GM12875 (cell line): ENCODE measurements around the gene LRP1B.

Experiments used
- H3K4me3 ChIP-seq: one replicate; pipeline ENCODE4 v1.5.1; 2011; ENCODE audit warnings: low read depth, low read length, control low read depth
- TF ChIP-seq, protein P1 (sequence below): IDR thresholded peaks from 2 replicates; pipeline ENCODE4 v1.5.1; 2011; ENCODE audit warnings: low read depth, mild to moderate bottlenecking, control low read depth, inconsistent platforms, low read length, moderate library complexity, borderline replicate concordance; ENCODE audit not compliant: insufficient read depth

LRP1B gene

GRCh38 chr2:140506606-140507005, 1624.2 kb downstream of the LRP1B start:
- no peak overlapping the region for H3K4me3 ChIP-seq
- TF ChIP-seq, protein P1, sequence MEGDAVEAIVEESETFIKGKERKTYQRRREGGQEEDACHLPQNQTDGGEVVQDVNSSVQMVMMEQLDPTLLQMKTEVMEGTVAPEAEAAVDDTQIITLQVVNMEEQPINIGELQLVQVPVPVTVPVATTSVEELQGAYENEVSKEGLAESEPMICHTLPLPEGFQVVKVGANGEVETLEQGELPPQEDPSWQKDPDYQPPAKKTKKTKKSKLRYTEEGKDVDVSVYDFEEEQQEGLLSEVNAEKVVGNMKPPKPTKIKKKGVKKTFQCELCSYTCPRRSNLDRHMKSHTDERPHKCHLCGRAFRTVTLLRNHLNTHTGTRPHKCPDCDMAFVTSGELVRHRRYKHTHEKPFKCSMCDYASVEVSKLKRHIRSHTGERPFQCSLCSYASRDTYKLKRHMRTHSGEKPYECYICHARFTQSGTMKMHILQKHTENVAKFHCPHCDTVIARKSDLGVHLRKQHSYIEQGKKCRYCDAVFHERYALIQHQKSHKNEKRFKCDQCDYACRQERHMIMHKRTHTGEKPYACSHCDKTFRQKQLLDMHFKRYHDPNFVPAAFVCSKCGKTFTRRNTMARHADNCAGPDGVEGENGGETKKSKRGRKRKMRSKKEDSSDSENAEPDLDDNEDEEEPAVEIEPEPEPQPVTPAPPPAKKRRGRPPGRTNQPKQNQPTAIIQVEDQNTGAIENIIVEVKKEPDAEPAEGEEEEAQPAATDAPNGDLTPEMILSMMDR = no peak

DNA sequence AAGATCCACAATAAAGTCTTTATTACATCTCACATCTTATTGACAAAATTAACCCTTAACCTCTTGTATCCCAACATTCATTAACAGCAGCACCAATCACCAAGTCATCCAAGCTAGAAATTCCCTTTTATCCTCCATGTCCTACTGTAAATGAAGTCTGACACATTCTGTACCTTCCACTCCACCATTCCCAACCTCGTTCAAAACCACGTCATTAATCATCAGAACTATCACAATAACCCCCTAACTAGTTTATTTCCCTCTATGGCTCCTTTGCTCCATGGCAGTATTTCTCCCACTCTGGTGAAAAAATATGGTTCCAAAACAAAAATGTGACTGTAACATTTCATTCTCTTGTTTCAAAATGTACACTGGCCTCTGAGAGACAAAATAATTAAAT, 1626.2 kb downstream of the LRP1B start:
- H3K4me3 ChIP-seq = no peak overlapping the region
- TF ChIP-seq, protein P1 = no peak

GRCh38 chr2:140502951-140503630, 1627.7 kb downstream of the LRP1B start:
- H3K4me3 ChIP-seq = no peak overlapping the region

GRCh38 chr2:140498360-140498759, 1632.5 kb downstream of the LRP1B start:
- H3K4me3 ChIP-seq = no peak overlapping the region
- TF ChIP-seq, protein P1 = no peak

More at GRCh38 chr2:140502951-140503630, 1627.7 kb downstream of the LRP1B start:
- TF ChIP-seq, protein P1 = no peak

GRCh38 chr2:140496714-140497113, 1634.1 kb downstream of the LRP1B start:
- TF ChIP-seq, protein P1 = no peak

GRCh38 chr2:140491876-140492275, 1638.9 kb downstream of the LRP1B start:
- TF ChIP-seq, protein P1 = no peak

More at GRCh38 chr2:140496714-140497113, 1634.1 kb downstream of the LRP1B start:
- no peak overlapping the region for H3K4me3 ChIP-seq

GRCh38 chr2:140489193-140489592, 1641.6 kb downstream of the LRP1B start:
- TF ChIP-seq, protein P1 = no peak

More at GRCh38 chr2:140491876-140492275, 1638.9 kb downstream of the LRP1B start:
- no peak overlapping the region for H3K4me3 ChIP-seq

More at GRCh38 chr2:140489193-140489592, 1641.6 kb downstream of the LRP1B start:
- no peak overlapping the region for H3K4me3 ChIP-seq
